Measurements from ENCODE around the gene CYTL1. TPM values are rescaled to one million over a fixed set of nuclear protein-coding genes. Genes with fewer than 3 reads are reported as not detected.

The CYTL1 gene
- total RNA-seq, 2 donors from 2014 or later = 0.90 TPM; not detected in 1

GRCh38 chr4:4992833-4993232, 26.4 kb downstream of the CYTL1 start:
- Histone ChIP-seq H3K4me1 (no peaks in the 10 kb centered on the region), H3K9ac (ENCODE audit: low read depth in 2 of 2, low read length in 2 of 2) (no peak overlapping the region), H3K36me3 (no peaks in the 10 kb centered on the region), H3K27ac (no peak overlapping the region), H3K27me3 (no peaks in the 10 kb centered on the region), H3K4me3 (no peak overlapping the region), H3K9me3 (no peaks in the 10 kb centered on the region)
- intact Hi-C loops (cut with DNase I) = no loop called here
- DNase-seq = no peak
- TF ChIP-seq, protein P1, sequence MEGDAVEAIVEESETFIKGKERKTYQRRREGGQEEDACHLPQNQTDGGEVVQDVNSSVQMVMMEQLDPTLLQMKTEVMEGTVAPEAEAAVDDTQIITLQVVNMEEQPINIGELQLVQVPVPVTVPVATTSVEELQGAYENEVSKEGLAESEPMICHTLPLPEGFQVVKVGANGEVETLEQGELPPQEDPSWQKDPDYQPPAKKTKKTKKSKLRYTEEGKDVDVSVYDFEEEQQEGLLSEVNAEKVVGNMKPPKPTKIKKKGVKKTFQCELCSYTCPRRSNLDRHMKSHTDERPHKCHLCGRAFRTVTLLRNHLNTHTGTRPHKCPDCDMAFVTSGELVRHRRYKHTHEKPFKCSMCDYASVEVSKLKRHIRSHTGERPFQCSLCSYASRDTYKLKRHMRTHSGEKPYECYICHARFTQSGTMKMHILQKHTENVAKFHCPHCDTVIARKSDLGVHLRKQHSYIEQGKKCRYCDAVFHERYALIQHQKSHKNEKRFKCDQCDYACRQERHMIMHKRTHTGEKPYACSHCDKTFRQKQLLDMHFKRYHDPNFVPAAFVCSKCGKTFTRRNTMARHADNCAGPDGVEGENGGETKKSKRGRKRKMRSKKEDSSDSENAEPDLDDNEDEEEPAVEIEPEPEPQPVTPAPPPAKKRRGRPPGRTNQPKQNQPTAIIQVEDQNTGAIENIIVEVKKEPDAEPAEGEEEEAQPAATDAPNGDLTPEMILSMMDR (IDR thresholded peaks at IDR 0.05) = no peak

- DNase-seq = no peak
- Histone ChIP-seq H3K9me3 (no peaks in the 10 kb centered on the region), H3K27ac (peak overlapping the region; percentile 40), H3K36me3 (no peaks in the 10 kb centered on the region), H3K4me3 (no peak overlapping the region), H3K9ac (ENCODE audit: low read depth in 2 of 2, low read length in 2 of 2) (no peak overlapping the region), H3K27me3 (no peaks in the 10 kb centered on the region), H3K4me1 (no peaks in the 10 kb centered on the region)
- TF ChIP-seq, protein P1 (IDR thresholded peaks at IDR 0.05) = no peak
- intact Hi-C loops (cut with DNase I) = no loop called here
Observed at GRCh38 chr4:4991541-4992099, 27.6 kb downstream of the CYTL1 start.

GRCh38 chr4:4990857-4991540, 28.3 kb downstream of the CYTL1 start:
- H3K4me1 ChIP-seq = no peaks in the 10 kb centered on the region
- no peak overlapping the region for H3K4me3 ChIP-seq
- H3K36me3 ChIP-seq = no peaks in the 10 kb centered on the region
- intact Hi-C loops (cut with DNase I) = no loop called here
- H3K27me3 ChIP-seq = no peaks in the 10 kb centered on the region
- no peak overlapping the region for H3K9ac ChIP-seq (ENCODE audit: low read depth in 2 of 2, low read length in 2 of 2)
- DNase-seq = peak; percentile 67
- TF ChIP-seq, protein P1 (IDR thresholded peaks at IDR 0.05) = no peak
- H3K27ac ChIP-seq = peak overlapping the region; percentile 40
- H3K9me3 ChIP-seq = no peaks in the 10 kb centered on the region

DNA sequence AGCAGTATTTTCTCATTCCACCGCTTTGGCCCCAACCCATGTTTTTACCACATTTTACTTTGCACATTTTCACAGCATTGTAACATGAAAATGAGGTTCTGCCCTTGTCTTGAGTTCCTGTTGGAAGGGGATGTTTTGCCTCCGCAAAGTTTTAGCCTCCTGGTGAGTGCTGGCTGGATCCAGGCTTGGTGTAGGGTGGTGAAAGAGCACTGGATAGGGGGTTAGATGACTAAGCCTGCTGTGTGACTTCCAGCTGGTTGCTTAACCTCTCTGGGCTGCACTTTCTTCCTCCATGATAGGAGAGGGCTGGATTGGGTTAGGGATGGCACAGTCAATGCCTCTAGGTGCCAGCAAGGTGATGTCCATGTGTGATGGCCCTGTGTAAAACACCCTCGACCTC, 28.9 kb downstream of the CYTL1 start:
- TF ChIP-seq, protein P1 (IDR thresholded peaks at IDR 0.05) = no peak
- Histone ChIP-seq H3K27me3 (no peaks in the 10 kb centered on the region), H3K4me3 (no peak overlapping the region), H3K9me3 (no peaks in the 10 kb centered on the region), H3K9ac (ENCODE audit: low read depth in 2 of 2, low read length in 2 of 2) (no peak overlapping the region), H3K4me1 (no peaks in the 10 kb centered on the region), H3K36me3 (no peaks in the 10 kb centered on the region), H3K27ac (peak overlapping the region; percentile 40)
- no peak for DNase-seq
- intact Hi-C loops (cut with DNase I) = no loop called here

- TF ChIP-seq, protein P1 (IDR thresholded peaks at IDR 0.05) = no peak
- Histone ChIP-seq H3K9me3 (no peaks in the 10 kb centered on the region), H3K27me3 (no peaks in the 10 kb centered on the region), H3K36me3 (no peaks in the 10 kb centered on the region), H3K9ac (ENCODE audit: low read depth in 2 of 2, low read length in 2 of 2) (no peak overlapping the region), H3K4me1 (no peaks in the 10 kb centered on the region), H3K27ac (no peak overlapping the region), H3K4me3 (no peak overlapping the region)
- DNase-seq = no peak
- intact Hi-C loops (cut with DNase I) = no loop called here
Observed at GRCh38 chr4:4989083-4989622, 30.1 kb downstream of the CYTL1 start.
